ENCODE measurements around the gene KRT14.

KRT14 gene

GRCh38 chr17:41539979-41540701 is 46.6 kb downstream of the KRT14 start:
- Histone ChIP-seq H3K4me1 (ENCODE audit: control extremely low read depth in 1 of 4, control insufficient read depth in 4 of 4, insufficient read depth in 4 of 4, low read length in 3 of 4) (no peaks in the 10 kb centered on the region), H3K9me3 (ENCODE audit: control extremely low read depth in 1 of 5, control insufficient read depth in 4 of 5, insufficient read depth in 2 of 5, low read depth in 1 of 5, low read length in 4 of 5) (no peaks in the 10 kb centered on the region), H3K27ac (ENCODE audit: insufficient read depth in 1 of 2, low read depth in 1 of 2, low read length in 2 of 2, poor library complexity in 1 of 2, severe bottlenecking in 2 of 2) (no peak overlapping the region), H3K27me3 (replicated peaks in 2 of 5; ENCODE audit: control insufficient read depth in 4 of 5, insufficient read depth in 5 of 5, low read length in 4 of 5) (peaks cover 0 to 23% (median 14%) of the 10 kb centered on the region in 5 experiments), H3K4me3 (ENCODE audit: control insufficient read depth in 1 of 7, extremely low read depth in 1 of 7, insufficient read depth in 4 of 7, low read depth in 2 of 7, low read length in 6 of 7) (no peak overlapping the region), H3K36me3 (ENCODE audit: control insufficient read depth in 4 of 4, insufficient read depth in 4 of 4, low read length in 3 of 4) (no peaks in the 10 kb centered on the region)
- no peak for DNase-seq
- POLR2A ChIA-PET = no interaction called here
- 98% methylated on average over 6 of the region's 7 CpGs for WGBS (ENCODE audit: insufficient coverage)
- CTCF ChIA-PET = interaction anchor here (2.6 kb wide), 1 partner anchor 9 kb away, joined by 16 read pairs; no protein-coding TSS in a partner anchor

GRCh38 chr17:41539071-41539492 is 47.6 kb downstream of the KRT14 start:
- no peak for DNase-seq
- ChIA-PET POLR2A (no interaction called here), CTCF (interaction anchor here (1.0 kb wide), 1 partner anchor 43 kb away, joined by 3 read pairs; no protein-coding TSS in a partner anchor)
- Histone ChIP-seq H3K27ac (ENCODE audit: insufficient read depth in 1 of 2, low read depth in 1 of 2, low read length in 2 of 2, poor library complexity in 1 of 2, severe bottlenecking in 2 of 2) (no peak overlapping the region), H3K36me3 (ENCODE audit: control insufficient read depth in 4 of 4, insufficient read depth in 4 of 4, low read length in 3 of 4) (no peaks in the 10 kb centered on the region), H3K4me1 (ENCODE audit: control extremely low read depth in 1 of 4, control insufficient read depth in 4 of 4, insufficient read depth in 4 of 4, low read length in 3 of 4) (no peaks in the 10 kb centered on the region), H3K27me3 (replicated peaks in 2 of 5; ENCODE audit: control insufficient read depth in 4 of 5, insufficient read depth in 5 of 5, low read length in 4 of 5) (peaks cover 0 to 23% (median 21%) of the 10 kb centered on the region in 5 experiments), H3K9me3 (ENCODE audit: control extremely low read depth in 1 of 5, control insufficient read depth in 4 of 5, insufficient read depth in 2 of 5, low read depth in 1 of 5, low read length in 4 of 5) (no peaks in the 10 kb centered on the region), H3K4me3 (ENCODE audit: control insufficient read depth in 1 of 7, extremely low read depth in 1 of 7, insufficient read depth in 4 of 7, low read depth in 2 of 7, low read length in 6 of 7) (no peak overlapping the region)
- WGBS (ENCODE audit: insufficient coverage) = 96% methylated on average over 4 of the region's 5 CpGs

- H3K9me3 ChIP-seq (ENCODE audit: control extremely low read depth in 1 of 5, control insufficient read depth in 4 of 5, insufficient read depth in 2 of 5, low read depth in 1 of 5, low read length in 4 of 5) = no peaks in the 10 kb centered on the region
- ChIA-PET POLR2A (no interaction called here), CTCF (interaction anchor here (1.0 to 2.8 kb wide), 2 partner anchors 11 to 42 kb away, joined by 3 to 9 read pairs; no protein-coding TSS in a partner anchor)
- H3K4me1 ChIP-seq (ENCODE audit: control extremely low read depth in 1 of 4, control insufficient read depth in 4 of 4, insufficient read depth in 4 of 4, low read length in 3 of 4) = no peaks in the 10 kb centered on the region
- DNase-seq = no peak
- no peak overlapping the region for H3K4me3 ChIP-seq (ENCODE audit: control insufficient read depth in 1 of 7, extremely low read depth in 1 of 7, insufficient read depth in 4 of 7, low read depth in 2 of 7, low read length in 6 of 7)
- peaks cover 0 to 25% (median 25%) of the 10 kb centered on the region in 5 experiments for H3K27me3 ChIP-seq (replicated peaks in 2 of 5; ENCODE audit: control insufficient read depth in 4 of 5, insufficient read depth in 5 of 5, low read length in 4 of 5)
- no peak overlapping the region for H3K27ac ChIP-seq (ENCODE audit: insufficient read depth in 1 of 2, low read depth in 1 of 2, low read length in 2 of 2, poor library complexity in 1 of 2, severe bottlenecking in 2 of 2)
- no peaks in the 10 kb centered on the region for H3K36me3 ChIP-seq (ENCODE audit: control insufficient read depth in 4 of 4, insufficient read depth in 4 of 4, low read length in 3 of 4)
- WGBS (ENCODE audit: insufficient coverage) = 100% methylated on average over 5 of the region's 5 CpGs
Measured at GRCh38 chr17:41538565-41538991, 48.1 kb downstream of the KRT14 start.

GRCh38 chr17:41537990-41538389 is 48.7 kb downstream of the KRT14 start:
- Histone ChIP-seq H3K36me3 (ENCODE audit: control insufficient read depth in 4 of 4, insufficient read depth in 4 of 4, low read length in 3 of 4) (no peaks in the 10 kb centered on the region), H3K4me3 (ENCODE audit: control insufficient read depth in 1 of 7, extremely low read depth in 1 of 7, insufficient read depth in 4 of 7, low read depth in 2 of 7, low read length in 6 of 7) (no peak overlapping the region), H3K4me1 (ENCODE audit: control extremely low read depth in 1 of 4, control insufficient read depth in 4 of 4, insufficient read depth in 4 of 4, low read length in 3 of 4) (no peaks in the 10 kb centered on the region), H3K27me3 (replicated peaks in 2 of 5; ENCODE audit: control insufficient read depth in 4 of 5, insufficient read depth in 5 of 5, low read length in 4 of 5) (peaks cover 0 to 30% (median 26%) of the 10 kb centered on the region in 5 experiments), H3K9me3 (ENCODE audit: control extremely low read depth in 1 of 5, control insufficient read depth in 4 of 5, insufficient read depth in 2 of 5, low read depth in 1 of 5, low read length in 4 of 5) (no peaks in the 10 kb centered on the region), H3K27ac (ENCODE audit: insufficient read depth in 1 of 2, low read depth in 1 of 2, low read length in 2 of 2, poor library complexity in 1 of 2, severe bottlenecking in 2 of 2) (no peak overlapping the region)
- DNase-seq = no peak
- CTCF ChIA-PET = interaction anchor here (1.5 to 2.8 kb wide), 2 partner anchors 11 to 13 kb away, joined by 3 to 9 read pairs; no protein-coding TSS in a partner anchor
- WGBS (ENCODE audit: insufficient coverage) = 100% methylated on average over 7 of the region's 9 CpGs
- POLR2A ChIA-PET = no interaction called here

GRCh38 chr17:41537614-41537954 is 49.1 kb downstream of the KRT14 start:
- H3K27ac ChIP-seq (ENCODE audit: insufficient read depth in 1 of 2, low read depth in 1 of 2, low read length in 2 of 2, poor library complexity in 1 of 2, severe bottlenecking in 2 of 2) = no peak overlapping the region
- H3K27me3 ChIP-seq (replicated peaks in 2 of 5; ENCODE audit: control insufficient read depth in 4 of 5, insufficient read depth in 5 of 5, low read length in 4 of 5) = peaks cover 0 to 33% (median 26%) of the 10 kb centered on the region in 5 experiments
- H3K4me3 ChIP-seq (ENCODE audit: control insufficient read depth in 1 of 7, extremely low read depth in 1 of 7, insufficient read depth in 4 of 7, low read depth in 2 of 7, low read length in 6 of 7) = no peak overlapping the region
- POLR2A ChIA-PET = no interaction called here
- WGBS (ENCODE audit: insufficient coverage) = 97% methylated on average over 6 of the region's 7 CpGs
- H3K36me3 ChIP-seq (ENCODE audit: control insufficient read depth in 4 of 4, insufficient read depth in 4 of 4, low read length in 3 of 4) = no peaks in the 10 kb centered on the region
- H3K4me1 ChIP-seq (ENCODE audit: control extremely low read depth in 1 of 4, control insufficient read depth in 4 of 4, insufficient read depth in 4 of 4, low read length in 3 of 4) = no peaks in the 10 kb centered on the region
- no peak for DNase-seq
- H3K9me3 ChIP-seq (ENCODE audit: control extremely low read depth in 1 of 5, control insufficient read depth in 4 of 5, insufficient read depth in 2 of 5, low read depth in 1 of 5, low read length in 4 of 5) = no peaks in the 10 kb centered on the region
- CTCF ChIA-PET = interaction anchor here (1.5 to 2.8 kb wide), 2 partner anchors 11 to 13 kb away, joined by 3 to 9 read pairs; no protein-coding TSS in a partner anchor

GRCh38 chr17:41536741-41537613 is 49.7 kb downstream of the KRT14 start:
- CTCF ChIA-PET = interaction anchor here (1.5 to 2.8 kb wide), 2 partner anchors 12 to 14 kb away, joined by 3 to 9 read pairs; no protein-coding TSS in a partner anchor
- Histone ChIP-seq H3K36me3 (ENCODE audit: control insufficient read depth in 4 of 4, insufficient read depth in 4 of 4, low read length in 3 of 4) (no peaks in the 10 kb centered on the region), H3K27me3 (replicated peaks in 2 of 5; ENCODE audit: control insufficient read depth in 4 of 5, insufficient read depth in 5 of 5, low read length in 4 of 5) (peaks cover 0 to 39% (median 26%) of the 10 kb centered on the region in 5 experiments), H3K4me3 (ENCODE audit: control insufficient read depth in 1 of 7, extremely low read depth in 1 of 7, insufficient read depth in 4 of 7, low read depth in 2 of 7, low read length in 6 of 7) (no peak overlapping the region), H3K27ac (ENCODE audit: insufficient read depth in 1 of 2, low read depth in 1 of 2, low read length in 2 of 2, poor library complexity in 1 of 2, severe bottlenecking in 2 of 2) (no peak overlapping the region), H3K9me3 (ENCODE audit: control extremely low read depth in 1 of 5, control insufficient read depth in 4 of 5, insufficient read depth in 2 of 5, low read depth in 1 of 5, low read length in 4 of 5) (no peaks in the 10 kb centered on the region), H3K4me1 (ENCODE audit: control extremely low read depth in 1 of 4, control insufficient read depth in 4 of 4, insufficient read depth in 4 of 4, low read length in 3 of 4) (no peaks in the 10 kb centered on the region)
- POLR2A ChIA-PET = no interaction called here
- DNase-seq = no peak
- WGBS (ENCODE audit: insufficient coverage) = 84% methylated on average over 5 of the region's 7 CpGs
